Measurements from ENCODE around the gene PRUNE1.

GRCh38 chr1:150971583-150972416, 36.4 kb upstream of the PRUNE1 start:
- TF ChIP-seq EZH2 (IDR thresholded peaks at IDR 0.05; ENCODE audit: borderline replicate concordance) (no peak), EZH2phosphoT487 (IDR thresholded peaks at IDR 0.05; ENCODE audit: low read depth, severe bottlenecking, unreplicated experiment) (no peak)
